NCI-H2196 treated with DMSO at 0.1 percent for 48 hours (cell line): ENCODE results near the gene ZNF679.
"Not testable (repeated sequence)": the region's sequence is repeated elsewhere in the genome, so short reads cannot be mapped to it uniquely, and the experiment has no call there.

ENCODE experiments used
- DNase-seq: peaks from one replicate; lab custom pipeline; 2025; ENCODE audit not compliant: unreplicated experiment; lab: John Stamatoyannopoulos, UW

ZNF679 gene

GRCh38 chr7:64310426-64310825, 82.2 kb downstream of the ZNF679 start:
- no peak for DNase-seq

- no peak for DNase-seq
These were observed 84.6 kb downstream of the ZNF679 start for GRCh38 chr7:64312826-64313225.

- DNase-seq, result peak; percentile 93
These were observed 85.6 kb downstream of the ZNF679 start, which contains the start of gene ZNF736 for GRCh38 chr7:64313740-64314491. Gene ZNF736, plus strand, starts transcription at chr7:64313961. Its CDS starts 190 bp downstream, at chr7:64314151.

- no peak for DNase-seq
These were observed 86.3 kb downstream of the ZNF679 start for GRCh38 chr7:64314566-64314965.

GRCh38 chr7:64316031-64316742, 87.9 kb downstream of the ZNF679 start:
- DNase-seq, result not testable (repeated sequence)
